ENCODE results near the gene TCF20.

TCF20 gene

DNA sequence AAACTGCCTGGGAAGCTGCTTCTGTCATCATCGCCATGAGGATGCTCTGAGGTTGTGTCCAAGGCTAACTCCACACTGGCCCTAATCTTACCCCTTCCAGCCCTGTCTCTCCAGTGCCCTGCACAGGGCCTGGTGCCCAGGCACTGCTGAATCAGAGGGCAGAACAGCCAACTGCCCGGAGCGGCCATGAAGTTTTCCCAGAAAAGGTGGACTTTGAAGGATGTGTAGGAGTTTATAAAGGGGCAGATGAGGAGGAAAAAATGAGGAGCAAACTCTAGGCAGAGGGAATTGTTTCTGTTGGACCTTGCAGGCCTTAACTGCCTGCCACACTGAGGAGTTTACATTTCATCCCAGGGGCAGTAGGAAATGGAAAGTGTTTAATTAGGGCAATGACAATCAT lies 39.4 kb upstream of the TCF20 start:
- Histone ChIP-seq H3K27ac (ENCODE audit: low read depth, low read length) (no peak overlapping the region), H3K36me3 (ENCODE audit: insufficient read depth, low read length) (no peaks in the 10 kb centered on the region), H2AFZ (ENCODE audit: low read length, unreplicated experiment) (no peak overlapping the region), H3K4me1 (ENCODE audit: control insufficient read depth, insufficient read depth, low read length, unreplicated experiment) (no peaks in the 10 kb centered on the region), H3K4me3 (ENCODE audit: low read depth, low read length) (no peak overlapping the region), H3K79me2 (ENCODE audit: control insufficient read depth, insufficient read depth, low read length, unreplicated experiment) (no peaks in the 10 kb centered on the region), H3K27me3 (ENCODE audit: insufficient read depth, low read length) (no peaks in the 10 kb centered on the region)

DNA sequence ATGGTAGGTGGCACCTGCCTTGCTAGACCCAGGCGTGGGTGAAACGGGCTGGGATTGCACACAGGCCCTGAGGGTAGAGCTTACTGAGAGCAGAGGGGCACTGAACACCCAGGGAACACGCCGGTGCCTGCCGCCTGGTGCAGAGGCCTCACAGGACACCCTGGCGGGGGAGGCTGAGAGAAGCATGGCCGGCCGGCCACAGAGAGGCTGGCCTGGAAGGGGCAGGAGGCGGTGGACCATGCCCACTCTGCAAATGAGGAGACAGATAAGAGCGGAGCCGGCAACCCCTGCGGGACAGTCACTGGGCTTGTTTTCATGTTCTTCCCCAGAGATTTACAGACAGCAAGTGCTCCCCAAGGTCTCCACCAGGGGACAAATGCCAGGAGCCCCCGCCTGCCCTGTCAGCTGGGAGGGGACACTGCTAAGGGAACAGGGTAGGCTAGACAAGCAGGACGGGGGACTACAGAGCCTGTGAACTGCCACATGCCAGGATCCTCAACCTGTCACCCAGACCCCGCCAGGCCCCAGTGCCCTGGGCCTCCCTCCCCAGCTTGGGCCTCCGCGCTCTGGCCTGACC lies 38.5 kb upstream of the TCF20 start:
- H3K4me3 ChIP-seq (ENCODE audit: low read depth, low read length) = no peak overlapping the region
- H2AFZ ChIP-seq (ENCODE audit: low read length, unreplicated experiment) = no peak overlapping the region
- H3K27me3 ChIP-seq (ENCODE audit: insufficient read depth, low read length) = no peaks in the 10 kb centered on the region
- no peaks in the 10 kb centered on the region for H3K79me2 ChIP-seq (ENCODE audit: control insufficient read depth, insufficient read depth, low read length, unreplicated experiment)
- no peak overlapping the region for H3K27ac ChIP-seq (ENCODE audit: low read depth, low read length)
- no peaks in the 10 kb centered on the region for H3K4me1 ChIP-seq (ENCODE audit: control insufficient read depth, insufficient read depth, low read length, unreplicated experiment)
- no peaks in the 10 kb centered on the region for H3K36me3 ChIP-seq (ENCODE audit: insufficient read depth, low read length)

DNA sequence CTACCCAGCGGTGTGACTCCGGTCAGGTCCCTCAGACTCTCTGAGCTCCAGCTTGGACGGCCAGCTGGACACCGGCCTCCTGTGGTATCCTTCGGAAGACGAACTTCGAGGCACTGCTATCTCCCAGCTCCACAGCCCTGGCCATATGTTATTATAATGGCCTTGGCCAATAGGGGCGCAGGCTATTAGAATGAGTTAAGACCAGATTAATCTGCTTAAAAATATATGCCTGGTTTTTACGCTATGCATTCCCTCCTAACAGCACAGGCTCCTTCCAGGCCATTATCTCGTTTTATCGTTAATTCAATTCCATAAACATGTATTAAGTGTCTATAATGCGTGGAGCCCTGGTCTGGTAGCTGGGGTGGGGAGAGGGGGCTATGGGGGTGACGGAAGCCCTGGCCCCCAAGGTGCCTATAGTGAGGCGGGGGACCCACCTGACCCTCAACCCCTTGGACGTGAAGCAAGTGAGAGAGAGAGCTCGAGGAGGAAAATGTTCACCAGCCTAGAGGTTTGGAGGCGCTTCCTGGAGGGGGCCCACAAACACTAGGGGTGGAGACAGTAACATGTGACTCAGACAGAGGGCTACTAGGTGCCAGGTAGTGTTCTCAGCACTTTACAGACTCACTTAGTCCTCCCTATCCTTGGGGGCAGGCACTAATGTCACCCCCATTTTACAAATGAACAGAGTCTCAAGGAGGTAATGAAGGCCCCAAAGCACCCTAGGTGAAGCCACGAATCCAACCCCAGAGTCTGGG lies 37.5 kb upstream of the TCF20 start:
- Histone ChIP-seq H3K27me3 (ENCODE audit: insufficient read depth, low read length) (no peaks in the 10 kb centered on the region), H3K36me3 (ENCODE audit: insufficient read depth, low read length) (no peaks in the 10 kb centered on the region), H3K79me2 (ENCODE audit: control insufficient read depth, insufficient read depth, low read length, unreplicated experiment) (no peaks in the 10 kb centered on the region), H3K4me3 (ENCODE audit: low read depth, low read length) (no peak overlapping the region), H3K27ac (ENCODE audit: low read depth, low read length) (no peak overlapping the region), H2AFZ (ENCODE audit: low read length, unreplicated experiment) (no peak overlapping the region), H3K4me1 (ENCODE audit: control insufficient read depth, insufficient read depth, low read length, unreplicated experiment) (no peaks in the 10 kb centered on the region)

DNA sequence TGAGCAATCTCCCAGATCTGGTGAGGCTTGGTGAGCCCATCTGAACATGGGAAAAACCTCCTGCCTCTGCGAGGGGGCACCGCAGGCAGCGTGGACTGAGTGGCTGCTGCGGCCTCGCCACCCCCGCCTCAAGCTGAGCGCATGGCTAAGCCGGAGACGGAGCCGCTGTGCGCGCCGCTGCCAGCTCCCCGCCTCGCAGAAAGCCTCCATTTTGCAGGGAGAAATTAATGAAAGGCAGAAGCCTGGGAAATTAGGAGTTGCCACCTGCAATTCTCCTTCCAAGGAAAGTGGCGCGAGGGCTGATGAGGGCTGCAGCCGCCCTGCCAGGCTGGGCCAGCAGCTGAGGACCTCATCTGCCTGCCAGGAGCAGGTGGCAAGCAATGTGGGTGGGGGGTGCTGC lies 35.6 kb upstream of the TCF20 start:
- Histone ChIP-seq H3K27ac (ENCODE audit: low read depth, low read length) (no peak overlapping the region), H3K4me3 (ENCODE audit: low read depth, low read length) (no peak overlapping the region), H3K79me2 (ENCODE audit: control insufficient read depth, insufficient read depth, low read length, unreplicated experiment) (no peaks in the 10 kb centered on the region), H2AFZ (ENCODE audit: low read length, unreplicated experiment) (no peak overlapping the region), H3K27me3 (ENCODE audit: insufficient read depth, low read length) (no peaks in the 10 kb centered on the region), H3K4me1 (ENCODE audit: control insufficient read depth, insufficient read depth, low read length, unreplicated experiment) (no peaks in the 10 kb centered on the region), H3K36me3 (ENCODE audit: insufficient read depth, low read length) (no peaks in the 10 kb centered on the region)

DNA sequence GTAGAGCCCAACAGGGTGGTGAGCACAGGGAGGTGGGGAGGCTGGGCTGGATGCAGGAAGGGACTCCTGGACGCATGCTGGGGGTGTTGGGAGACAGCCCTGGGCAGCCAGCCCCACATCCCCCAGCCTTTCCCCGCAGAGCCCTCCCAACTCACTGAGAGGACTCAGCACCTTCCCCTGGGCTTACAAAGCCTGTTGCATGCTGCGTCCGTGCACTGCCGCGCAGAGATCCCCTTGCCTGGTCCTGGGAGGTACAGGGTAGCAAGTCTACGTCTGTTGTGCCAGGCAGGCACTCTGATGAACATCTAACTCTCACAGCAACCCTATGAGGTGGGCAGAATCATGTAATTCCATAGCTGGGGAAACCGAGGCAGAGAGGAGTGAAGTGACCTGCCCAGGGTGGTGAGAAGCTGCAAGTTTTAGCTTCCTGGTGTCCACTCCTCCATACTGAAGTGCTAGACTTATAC lies 33.9 kb upstream of the TCF20 start:
- Histone ChIP-seq H2AFZ (ENCODE audit: low read length, unreplicated experiment) (no peak overlapping the region), H3K4me3 (ENCODE audit: low read depth, low read length) (no peak overlapping the region), H3K27me3 (ENCODE audit: insufficient read depth, low read length) (no peaks in the 10 kb centered on the region), H3K27ac (ENCODE audit: low read depth, low read length) (no peak overlapping the region), H3K4me1 (ENCODE audit: control insufficient read depth, insufficient read depth, low read length, unreplicated experiment) (no peaks in the 10 kb centered on the region), H3K36me3 (ENCODE audit: insufficient read depth, low read length) (no peaks in the 10 kb centered on the region), H3K79me2 (ENCODE audit: control insufficient read depth, insufficient read depth, low read length, unreplicated experiment) (no peaks in the 10 kb centered on the region)

DNA sequence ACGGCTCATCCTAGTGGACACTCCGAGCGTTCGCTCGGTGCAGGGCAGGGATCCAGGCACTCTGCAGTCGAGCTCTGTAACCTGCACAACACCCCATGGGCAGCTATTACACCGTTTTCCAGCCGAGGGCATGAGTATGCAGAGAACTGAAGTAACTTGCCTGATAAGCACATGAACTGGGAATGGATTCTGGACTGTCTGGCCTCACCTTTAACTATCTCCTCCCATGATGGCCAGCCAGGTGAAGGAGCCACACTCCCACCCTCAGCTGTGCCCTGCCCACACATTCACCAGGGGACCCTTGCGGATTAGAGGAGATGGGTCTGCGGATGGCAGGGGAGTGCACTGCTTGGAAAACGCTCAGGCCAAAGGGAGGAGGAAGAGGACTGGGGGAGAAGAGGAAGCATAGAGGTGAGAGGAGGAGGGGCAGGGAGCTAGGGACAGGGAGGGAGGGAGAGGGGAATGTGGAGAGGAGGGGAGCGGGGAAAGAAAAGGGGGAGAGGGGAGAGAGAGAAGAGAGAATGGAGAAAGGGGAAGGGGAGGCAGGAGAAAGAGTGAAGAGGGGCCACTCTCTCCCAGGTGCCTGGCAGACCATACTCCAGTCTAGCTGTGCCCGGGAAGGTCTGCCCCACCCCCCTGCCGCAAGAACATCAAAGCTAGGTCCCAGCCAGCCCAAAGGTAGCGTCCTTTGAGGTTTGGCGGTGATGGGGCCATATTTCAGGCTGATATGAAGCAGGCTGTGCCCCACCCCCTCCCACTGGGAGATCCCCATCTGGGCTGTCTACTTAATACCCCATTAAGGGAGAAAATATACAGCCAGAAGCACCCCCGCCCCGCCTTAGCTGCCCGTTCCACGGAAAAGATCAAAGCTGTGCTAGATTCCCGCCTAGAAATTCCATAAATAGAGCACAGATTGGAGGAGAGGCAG lies 33.2 kb upstream of the TCF20 start:
- H3K4me3 ChIP-seq (ENCODE audit: low read depth, low read length) = no peak overlapping the region
- no peaks in the 10 kb centered on the region for H3K36me3 ChIP-seq (ENCODE audit: insufficient read depth, low read length)
- H3K79me2 ChIP-seq (ENCODE audit: control insufficient read depth, insufficient read depth, low read length, unreplicated experiment) = no peaks in the 10 kb centered on the region
- H3K4me1 ChIP-seq (ENCODE audit: control insufficient read depth, insufficient read depth, low read length, unreplicated experiment) = no peaks in the 10 kb centered on the region
- no peak overlapping the region for H2AFZ ChIP-seq (ENCODE audit: low read length, unreplicated experiment)
- H3K27me3 ChIP-seq (ENCODE audit: insufficient read depth, low read length) = no peaks in the 10 kb centered on the region
- H3K27ac ChIP-seq (ENCODE audit: low read depth, low read length) = no peak overlapping the region

DNA sequence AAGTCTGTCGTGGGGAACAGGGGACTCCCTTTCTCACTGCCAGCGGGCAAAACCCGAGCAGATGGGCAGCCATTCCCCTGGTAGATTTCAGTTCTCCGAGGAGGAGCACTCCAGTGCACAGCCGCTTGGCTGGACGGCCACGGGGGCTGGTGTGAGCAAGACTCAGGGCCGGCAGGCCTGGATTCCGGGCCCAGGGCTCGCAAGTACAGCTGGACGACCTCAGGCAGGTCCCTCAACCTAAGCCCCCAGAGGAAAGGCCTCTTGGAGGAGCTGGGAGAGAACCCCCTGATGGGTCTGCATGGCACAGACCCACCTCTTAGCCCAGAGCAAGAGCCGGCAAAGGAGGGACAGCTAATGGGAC lies 31.3 kb upstream of the TCF20 start:
- Histone ChIP-seq H3K27ac (ENCODE audit: low read depth, low read length) (no peak overlapping the region), H3K4me3 (ENCODE audit: low read depth, low read length) (no peak overlapping the region), H3K4me1 (ENCODE audit: control insufficient read depth, insufficient read depth, low read length, unreplicated experiment) (no peaks in the 10 kb centered on the region), H3K27me3 (ENCODE audit: insufficient read depth, low read length) (no peaks in the 10 kb centered on the region), H2AFZ (ENCODE audit: low read length, unreplicated experiment) (no peak overlapping the region), H3K79me2 (ENCODE audit: control insufficient read depth, insufficient read depth, low read length, unreplicated experiment) (no peaks in the 10 kb centered on the region), H3K36me3 (ENCODE audit: insufficient read depth, low read length) (no peaks in the 10 kb centered on the region)

DNA sequence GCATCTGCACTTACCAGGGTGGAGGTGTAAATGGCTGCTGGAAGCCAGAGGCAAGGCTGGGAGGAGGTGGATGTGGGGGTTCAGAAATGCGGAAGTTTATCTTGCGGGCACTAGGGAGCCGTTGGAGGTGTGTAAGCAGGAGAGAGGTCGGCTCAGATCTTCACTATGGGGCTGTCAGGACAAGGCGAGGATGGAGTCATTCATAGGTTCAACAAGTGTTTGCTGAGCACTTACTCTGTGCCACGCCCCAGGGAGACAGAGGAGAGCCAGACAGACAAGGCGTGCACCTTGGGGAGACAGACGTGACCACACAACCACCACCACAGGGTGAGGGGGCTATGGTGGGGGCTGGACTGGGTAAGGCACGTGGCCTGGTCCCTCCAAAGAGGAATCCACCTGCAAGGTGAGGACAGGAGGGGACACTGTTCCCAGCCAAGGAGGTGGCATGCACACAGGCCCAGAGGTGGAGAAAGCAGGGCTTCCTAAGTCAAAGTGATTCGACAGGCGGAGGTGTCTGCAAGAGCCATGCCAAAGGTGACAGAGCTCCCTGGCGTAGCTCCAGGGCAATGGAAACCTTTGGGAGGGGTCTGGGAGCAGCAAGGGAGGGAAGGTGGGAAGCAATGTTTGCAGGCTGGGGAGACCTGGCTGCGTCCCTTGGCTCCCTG lies 30.8 kb upstream of the TCF20 start:
- H3K27me3 ChIP-seq (ENCODE audit: insufficient read depth, low read length) = no peaks in the 10 kb centered on the region
- no peak overlapping the region for H3K27ac ChIP-seq (ENCODE audit: low read depth, low read length)

DNA sequence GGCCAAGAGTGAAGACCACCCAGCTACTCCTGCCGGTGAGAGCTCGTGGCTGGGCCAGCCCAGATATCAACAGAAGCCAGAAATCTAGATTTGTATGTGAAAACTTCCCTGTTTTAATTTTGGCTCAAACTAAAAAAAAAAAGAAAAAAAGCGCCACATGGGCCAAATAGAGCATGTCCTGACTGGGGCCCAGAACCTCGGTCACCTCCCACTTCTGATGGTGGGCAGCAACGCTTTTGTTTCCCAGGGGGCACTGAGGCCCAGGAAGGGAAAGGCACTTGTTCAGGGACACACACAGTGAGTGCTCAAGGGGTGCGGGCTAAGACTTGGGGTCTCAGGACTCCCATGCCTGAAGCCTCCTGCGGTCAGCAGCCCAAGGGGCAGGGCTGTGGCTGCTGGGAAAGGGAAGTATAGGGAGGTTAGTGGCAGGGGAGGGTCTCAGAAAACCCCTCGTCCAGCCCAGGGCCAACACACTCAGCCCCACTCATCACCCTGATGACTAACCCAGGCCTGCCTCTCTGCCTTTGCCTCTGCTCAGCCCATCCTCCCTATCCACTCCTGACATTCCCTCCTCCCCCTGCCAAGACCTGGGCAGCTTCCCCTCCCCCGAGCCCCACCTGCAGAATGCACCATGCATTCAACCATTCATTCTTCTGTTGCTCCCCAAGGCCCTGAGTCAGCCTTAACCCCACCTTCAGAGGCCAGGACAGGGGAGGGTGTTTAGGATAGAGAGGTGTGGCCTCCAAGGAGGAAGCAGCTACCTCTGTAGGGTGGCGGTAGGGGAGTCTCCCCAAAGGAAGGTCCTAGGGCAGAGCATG lies 30.0 kb upstream of the TCF20 start:
- no peaks in the 10 kb centered on the region for H3K27me3 ChIP-seq (ENCODE audit: insufficient read depth, low read length)
- H3K4me3 ChIP-seq (ENCODE audit: low read depth, low read length) = no peak overlapping the region
- H3K4me1 ChIP-seq (ENCODE audit: control insufficient read depth, insufficient read depth, low read length, unreplicated experiment) = no peaks in the 10 kb centered on the region
- H2AFZ ChIP-seq (ENCODE audit: low read length, unreplicated experiment) = no peak overlapping the region
- no peaks in the 10 kb centered on the region for H3K36me3 ChIP-seq (ENCODE audit: insufficient read depth, low read length)
- H3K79me2 ChIP-seq (ENCODE audit: control insufficient read depth, insufficient read depth, low read length, unreplicated experiment) = no peaks in the 10 kb centered on the region
- H3K27ac ChIP-seq (ENCODE audit: low read depth, low read length) = no peak overlapping the region

More for the DNA sequence above, 30.8 kb upstream of the TCF20 start:
- H3K4me1 ChIP-seq (ENCODE audit: control insufficient read depth, insufficient read depth, low read length, unreplicated experiment) = no peaks in the 10 kb centered on the region
- H2AFZ ChIP-seq (ENCODE audit: low read length, unreplicated experiment) = no peak overlapping the region
- H3K4me3 ChIP-seq (ENCODE audit: low read depth, low read length) = no peak overlapping the region
- no peaks in the 10 kb centered on the region for H3K36me3 ChIP-seq (ENCODE audit: insufficient read depth, low read length)
- no peaks in the 10 kb centered on the region for H3K79me2 ChIP-seq (ENCODE audit: control insufficient read depth, insufficient read depth, low read length, unreplicated experiment)
